ENCODE data around the gene GREM1.

GREM1 gene

GRCh38 chr15:32670623-32671022 is 47.2 kb upstream of the GREM1 start:
- H3K36me3 ChIP-seq (ENCODE audit: insufficient read depth, low read length) = no peaks in the 10 kb centered on the region
- H3K9me3 ChIP-seq (ENCODE audit: insufficient read depth, low read length, severe bottlenecking) = no peaks in the 10 kb centered on the region
- no peak for ATAC-seq (ENCODE audit: insufficient read depth, low read depth)
- no peak overlapping the region for H3K4me3 ChIP-seq (ENCODE audit: low read depth in 1 of 2, low read length in 2 of 2)
- H3K27ac ChIP-seq (ENCODE audit: low read length) = no peak overlapping the region
- H3K4me1 ChIP-seq (ENCODE audit: insufficient read depth, low read length) = no peaks in the 10 kb centered on the region
- H3K4me2 ChIP-seq (ENCODE audit: insufficient read depth, low read length) = no peak overlapping the region
- no peak for TF ChIP-seq CTCF (IDR thresholded peaks at IDR 0.05; ENCODE audit: borderline replicate concordance, extremely low read depth, low read length, poor library complexity, severe bottlenecking)
- TF ChIP-seq EZH2 (IDR thresholded peaks at IDR 0.05; ENCODE audit: borderline replicate concordance, low read depth, low read length, severe bottlenecking) = no peak
- H4K20me1 ChIP-seq (ENCODE audit: insufficient read depth, low read length) = no peaks in the 10 kb centered on the region
- no peak overlapping the region for H2AFZ ChIP-seq (ENCODE audit: low read depth, low read length)
- H3K9ac ChIP-seq (ENCODE audit: low read depth, low read length) = no peak overlapping the region
- no peaks in the 10 kb centered on the region for H3K27me3 ChIP-seq (ENCODE audit: insufficient read depth, low read length, poor library complexity)
- no peak for DNase-seq
- no peaks in the 10 kb centered on the region for H3K79me2 ChIP-seq (ENCODE audit: insufficient read depth, low read length)

- no peak overlapping the region for H3K9ac ChIP-seq (ENCODE audit: low read depth, low read length)
- H3K9me3 ChIP-seq (ENCODE audit: insufficient read depth, low read length, severe bottlenecking) = no peaks in the 10 kb centered on the region
- ATAC-seq (ENCODE audit: insufficient read depth, low read depth) (no peak), DNase-seq (no peak)
- H4K20me1 ChIP-seq (ENCODE audit: insufficient read depth, low read length) = no peaks in the 10 kb centered on the region
- no peak overlapping the region for H3K27ac ChIP-seq (ENCODE audit: low read length)
- no peak overlapping the region for H3K4me3 ChIP-seq (ENCODE audit: low read depth in 1 of 2, low read length in 2 of 2)
- H3K27me3 ChIP-seq (ENCODE audit: insufficient read depth, low read length, poor library complexity) = no peaks in the 10 kb centered on the region
- no peaks in the 10 kb centered on the region for H3K79me2 ChIP-seq (ENCODE audit: insufficient read depth, low read length)
- H3K4me1 ChIP-seq (ENCODE audit: insufficient read depth, low read length) = no peaks in the 10 kb centered on the region
- no peak overlapping the region for H3K4me2 ChIP-seq (ENCODE audit: insufficient read depth, low read length)
- H2AFZ ChIP-seq (ENCODE audit: low read depth, low read length) = no peak overlapping the region
- TF ChIP-seq CTCF (IDR thresholded peaks at IDR 0.05; ENCODE audit: borderline replicate concordance, extremely low read depth, low read length, poor library complexity, severe bottlenecking) (no peak), EZH2 (IDR thresholded peaks at IDR 0.05; ENCODE audit: borderline replicate concordance, low read depth, low read length, severe bottlenecking) (no peak)
- no peaks in the 10 kb centered on the region for H3K36me3 ChIP-seq (ENCODE audit: insufficient read depth, low read length)
These were observed 46.2 kb upstream of the GREM1 start for GRCh38 chr15:32671339-32672325.

GRCh38 chr15:32674681-32675080 is 43.1 kb upstream of the GREM1 start:
- DNase-seq = no peak
- no peak overlapping the region for H3K4me3 ChIP-seq (ENCODE audit: low read depth in 1 of 2, low read length in 2 of 2)
- H3K9me3 ChIP-seq (ENCODE audit: insufficient read depth, low read length, severe bottlenecking) = no peaks in the 10 kb centered on the region
- no peak for ATAC-seq (ENCODE audit: insufficient read depth, low read depth)
- no peaks in the 10 kb centered on the region for H3K79me2 ChIP-seq (ENCODE audit: insufficient read depth, low read length)
- H4K20me1 ChIP-seq (ENCODE audit: insufficient read depth, low read length) = no peaks in the 10 kb centered on the region
- no peak overlapping the region for H2AFZ ChIP-seq (ENCODE audit: low read depth, low read length)
- H3K4me2 ChIP-seq (ENCODE audit: insufficient read depth, low read length) = no peak overlapping the region
- no peak overlapping the region for H3K9ac ChIP-seq (ENCODE audit: low read depth, low read length)
- no peaks in the 10 kb centered on the region for H3K4me1 ChIP-seq (ENCODE audit: insufficient read depth, low read length)
- H3K27me3 ChIP-seq (ENCODE audit: insufficient read depth, low read length, poor library complexity) = no peaks in the 10 kb centered on the region
- H3K36me3 ChIP-seq (ENCODE audit: insufficient read depth, low read length) = no peaks in the 10 kb centered on the region
- TF ChIP-seq CTCF (IDR thresholded peaks at IDR 0.05; ENCODE audit: borderline replicate concordance, extremely low read depth, low read length, poor library complexity, severe bottlenecking) (no peak), EZH2 (IDR thresholded peaks at IDR 0.05; ENCODE audit: borderline replicate concordance, low read depth, low read length, severe bottlenecking) (no peak)
- H3K27ac ChIP-seq (ENCODE audit: low read length) = no peak overlapping the region
